ENCODE measurements around the gene SMIM30.

- no peak for TF ChIP-seq TCF7L2 (IDR thresholded peaks at IDR 0.05; ENCODE audit: borderline replicate concordance, extremely low read depth, insufficient read depth, insufficient read length)
- TF ChIP-seq RAD21 (IDR thresholded peaks at IDR 0.05; ENCODE audit: low read depth) = no peak
- TF ChIP-seq ZBTB33 (IDR thresholded peaks at IDR 0.05; ENCODE audit: extremely low read depth, insufficient replicate concordance, low read length) = no peak
- no peak for TF ChIP-seq CEBPB (IDR thresholded peaks at IDR 0.05; ENCODE audit: low read depth)
- TF ChIP-seq CTCF (IDR thresholded peaks at IDR 0.05 in 2 of 3, conservative IDR thresholded peaks at IDR 0.05 in 1 of 3; ENCODE audit: borderline replicate concordance in 1 of 3, insufficient read depth in 1 of 3, low read depth in 2 of 3, low read length in 2 of 3) = no peak
- no peak for TF ChIP-seq POLR2A (IDR thresholded peaks at IDR 0.05; ENCODE audit: borderline replicate concordance, extremely low read depth, insufficient read depth, insufficient read length)
- TF ChIP-seq EZH2 (IDR thresholded peaks at IDR 0.05) = no peak
- no peak for TF ChIP-seq POLR2AphosphoS5 (IDR thresholded peaks at IDR 0.05; ENCODE audit: low read depth, low read length)
- no peak for TF ChIP-seq EGR1 (IDR thresholded peaks at IDR 0.05; ENCODE audit: low read depth)
Observed at GRCh38 chr7:113109718-113110117, 8.6 kb downstream of the SMIM30 start.
